Measurements from ENCODE around the gene PDPK1. TPM values are rescaled to one million over a fixed set of nuclear protein-coding genes. Genes with fewer than 3 reads are reported as not detected.
A peak's percentile ranks its signal among the peaks of the same experiment; 100 is the strongest.
"Not testable (repeated sequence)": the region's sequence is repeated elsewhere in the genome, so short reads cannot be mapped to it uniquely, and the experiment has no call there.

The PDPK1 gene
- total RNA-seq, 2 donors from 2014 or later: 52.1 to 67.7 TPM

- no peak overlapping the region for H3K27ac Mint-ChIP-seq
- peaks cover 46% of the 10 kb centered on the region for H3K36me3 Mint-ChIP-seq (ENCODE audit: low read depth)
- H3K9me3 Mint-ChIP-seq: no peaks in the 10 kb centered on the region
- H3K27me3 Mint-ChIP-seq: no peaks in the 10 kb centered on the region
- no peaks in the 10 kb centered on the region for H3K4me1 Mint-ChIP-seq
- no peak for ATAC-seq (replicated peaks)
- no peak overlapping the region for H3K4me3 Mint-ChIP-seq
These were observed 11.7 kb upstream of the PDPK1 start for GRCh38 chr16:2526135-2526534.

DNA sequence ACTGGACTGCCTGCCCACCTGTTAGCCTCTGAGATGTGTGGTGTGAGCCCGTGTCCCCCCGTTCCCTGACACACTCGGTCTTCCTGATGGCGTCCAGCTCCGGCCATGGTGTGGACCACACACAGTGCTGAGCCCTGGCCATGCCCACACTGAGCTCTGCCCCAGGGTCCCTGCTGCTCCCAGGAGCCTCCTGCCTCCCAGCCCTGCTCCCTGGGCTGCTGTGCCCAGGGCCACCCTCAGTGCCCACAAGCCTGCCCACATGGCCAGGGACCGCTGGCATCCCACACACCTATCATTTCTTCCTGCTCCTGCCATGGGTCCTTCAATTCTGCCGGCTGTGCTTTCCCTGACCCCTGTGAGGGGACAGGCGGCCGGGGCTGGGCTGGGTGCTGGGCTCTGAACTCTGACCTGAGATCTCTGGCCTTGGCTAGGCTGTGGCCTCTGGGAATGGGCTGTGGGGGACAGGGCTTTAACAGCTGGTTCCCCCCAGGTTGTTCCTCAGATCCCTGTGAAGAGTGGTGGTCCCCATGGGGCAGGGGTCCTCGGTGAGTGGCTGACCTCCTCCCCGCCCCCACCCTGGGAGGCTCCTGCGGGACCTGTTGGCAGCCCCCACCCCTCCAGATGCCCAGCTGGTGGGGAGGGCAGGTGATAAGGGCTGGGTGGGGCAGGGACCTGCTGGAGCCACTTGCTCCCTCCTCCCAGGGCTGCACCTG lies 10.6 kb upstream of the PDPK1 start:
- Mint-ChIP-seq H3K9me3 (no peaks in the 10 kb centered on the region), H3K27ac (no peak overlapping the region), H3K4me1 (peaks cover under 1% of the 10 kb centered on the region), H3K4me3 (no peak overlapping the region), H3K36me3 (ENCODE audit: low read depth) (peaks cover 40% of the 10 kb centered on the region), H3K27me3 (no peaks in the 10 kb centered on the region)
- ATAC-seq (replicated peaks): no peak

- peaks cover 40% of the 10 kb centered on the region for H3K36me3 Mint-ChIP-seq (ENCODE audit: low read depth)
- ATAC-seq (replicated peaks): no peak
- no peaks in the 10 kb centered on the region for H3K9me3 Mint-ChIP-seq
- no peaks in the 10 kb centered on the region for H3K27me3 Mint-ChIP-seq
- H3K4me3 Mint-ChIP-seq: no peak overlapping the region
- H3K27ac Mint-ChIP-seq: no peak overlapping the region
- H3K4me1 Mint-ChIP-seq: peaks cover 5% of the 10 kb centered on the region
These were observed 10.1 kb upstream of the PDPK1 start for GRCh38 chr16:2527784-2528100.

- H3K4me1 Mint-ChIP-seq: peaks cover 8% of the 10 kb centered on the region
- H3K9me3 Mint-ChIP-seq: no peaks in the 10 kb centered on the region
- no peak overlapping the region for H3K27ac Mint-ChIP-seq
- no peaks in the 10 kb centered on the region for H3K27me3 Mint-ChIP-seq
- no peak for ATAC-seq (replicated peaks)
- no peak overlapping the region for H3K4me3 Mint-ChIP-seq
- peaks cover 33% of the 10 kb centered on the region for H3K36me3 Mint-ChIP-seq (ENCODE audit: low read depth)
These were observed 9.4 kb upstream of the PDPK1 start for GRCh38 chr16:2528161-2529060.

- H3K4me3 Mint-ChIP-seq: no peak overlapping the region
- ATAC-seq (replicated peaks): no peak
- no peaks in the 10 kb centered on the region for H3K9me3 Mint-ChIP-seq
- peaks cover 8% of the 10 kb centered on the region for H3K4me1 Mint-ChIP-seq
- no peak overlapping the region for H3K27ac Mint-ChIP-seq
- H3K27me3 Mint-ChIP-seq: no peaks in the 10 kb centered on the region
- peaks cover 25% of the 10 kb centered on the region for H3K36me3 Mint-ChIP-seq (ENCODE audit: low read depth)
These were observed 8.5 kb upstream of the PDPK1 start for GRCh38 chr16:2529061-2529931.

DNA sequence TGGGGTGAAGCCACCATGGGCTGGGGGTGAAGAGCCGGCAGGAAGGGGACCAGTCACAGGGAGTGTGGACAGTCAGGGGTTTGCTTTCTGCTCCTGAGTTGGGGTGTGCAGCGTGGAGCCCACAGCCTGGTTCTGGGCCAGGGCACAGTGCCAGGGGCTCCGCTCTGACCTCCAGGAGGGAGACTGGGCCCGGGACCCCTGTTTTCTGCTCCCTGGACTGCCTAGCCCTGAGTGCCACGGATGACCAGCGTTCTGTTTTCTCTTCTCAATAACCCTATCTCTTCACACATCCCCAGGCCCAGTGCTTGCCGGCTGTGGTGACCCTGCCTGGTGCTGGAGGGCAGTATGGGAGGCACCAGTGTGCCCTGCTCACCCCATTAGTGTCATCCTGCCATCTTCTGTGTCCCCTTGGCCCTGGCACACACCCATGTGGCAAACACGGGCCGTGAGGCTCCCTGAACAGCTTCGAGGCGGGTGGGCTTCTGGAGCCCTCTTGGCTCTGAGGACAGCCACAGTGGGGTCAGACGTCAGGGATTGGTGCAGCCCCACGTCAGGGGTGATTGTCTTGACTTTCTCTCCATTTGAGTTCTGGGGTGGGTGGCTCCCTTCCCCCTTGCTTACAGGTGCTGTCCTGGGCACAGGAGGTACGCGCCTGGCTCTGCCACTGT lies 7.7 kb upstream of the PDPK1 start:
- H3K27me3 Mint-ChIP-seq: no peaks in the 10 kb centered on the region
- peaks cover 17% of the 10 kb centered on the region for H3K36me3 Mint-ChIP-seq (ENCODE audit: low read depth)
- ATAC-seq (replicated peaks): no peak
- peaks cover 8% of the 10 kb centered on the region for H3K4me1 Mint-ChIP-seq
- H3K4me3 Mint-ChIP-seq: peak overlapping the region; percentile 19
- H3K27ac Mint-ChIP-seq: no peak overlapping the region
- H3K9me3 Mint-ChIP-seq: no peaks in the 10 kb centered on the region

- Mint-ChIP-seq H3K4me3 (peak overlapping the region; percentile 94), H3K27me3 (no peaks in the 10 kb centered on the region)
These were observed 7.0 kb upstream of the PDPK1 start for GRCh38 chr16:2530629-2531318.

DNA sequence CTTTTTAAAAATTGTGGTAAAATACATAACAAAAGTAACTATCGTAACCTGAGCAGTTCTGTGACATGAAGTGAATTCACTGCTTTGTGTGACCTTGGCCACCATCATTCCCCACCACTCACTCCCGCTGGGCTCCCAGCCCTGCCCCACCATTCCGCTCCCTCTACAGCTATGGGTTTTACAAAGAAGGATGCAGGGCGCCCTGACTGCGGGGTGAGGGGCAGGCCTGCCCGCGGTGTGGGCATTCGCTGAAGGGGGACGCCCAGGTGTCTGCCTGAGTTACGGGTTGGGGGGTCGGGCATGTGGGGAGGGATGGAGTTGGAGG lies 6.5 kb upstream of the PDPK1 start, which contains the start of gene CEMP1:
Gene CEMP1, minus strand, starts transcription at position 38 of the 325 bp plus-strand sequence. CDS start 335 bp downstream, outside the sequence.
- H3K4me3 Mint-ChIP-seq: peak within 1 kb of the TSS; percentile 94
- H3K27me3 Mint-ChIP-seq: no peaks in the 10 kb centered on the region
- H3K4me1 Mint-ChIP-seq: peaks cover 8% of the 10 kb centered on the region
- ATAC-seq (replicated peaks): peak; percentile 2
- H3K9me3 Mint-ChIP-seq: no peaks in the 10 kb centered on the region
- H3K27ac Mint-ChIP-seq: peak within 1 kb of the TSS; percentile 95
- H3K36me3 Mint-ChIP-seq (ENCODE audit: low read depth): peaks cover 7% of the 10 kb centered on the region

More at GRCh38 chr16:2530629-2531318, 7.0 kb upstream of the PDPK1 start:
- Mint-ChIP-seq H3K36me3 (ENCODE audit: low read depth) (peaks cover 13% of the 10 kb centered on the region), H3K27ac (peak overlapping the region; percentile 95), H3K4me1 (peaks cover 8% of the 10 kb centered on the region), H3K9me3 (no peaks in the 10 kb centered on the region)
- no peak for ATAC-seq (replicated peaks)

GRCh38 chr16:2531696-2532493 lies 5.9 kb upstream of the PDPK1 start:
- peak; percentile 95 for ATAC-seq (replicated peaks)
- peak overlapping the region; percentile 94 for H3K4me3 Mint-ChIP-seq
- no peaks in the 10 kb centered on the region for H3K27me3 Mint-ChIP-seq
- peak overlapping the region; percentile 95 for H3K27ac Mint-ChIP-seq
- H3K36me3 Mint-ChIP-seq (ENCODE audit: low read depth): peaks cover 5% of the 10 kb centered on the region
- H3K4me1 Mint-ChIP-seq: peaks cover 8% of the 10 kb centered on the region
- no peaks in the 10 kb centered on the region for H3K9me3 Mint-ChIP-seq

DNA sequence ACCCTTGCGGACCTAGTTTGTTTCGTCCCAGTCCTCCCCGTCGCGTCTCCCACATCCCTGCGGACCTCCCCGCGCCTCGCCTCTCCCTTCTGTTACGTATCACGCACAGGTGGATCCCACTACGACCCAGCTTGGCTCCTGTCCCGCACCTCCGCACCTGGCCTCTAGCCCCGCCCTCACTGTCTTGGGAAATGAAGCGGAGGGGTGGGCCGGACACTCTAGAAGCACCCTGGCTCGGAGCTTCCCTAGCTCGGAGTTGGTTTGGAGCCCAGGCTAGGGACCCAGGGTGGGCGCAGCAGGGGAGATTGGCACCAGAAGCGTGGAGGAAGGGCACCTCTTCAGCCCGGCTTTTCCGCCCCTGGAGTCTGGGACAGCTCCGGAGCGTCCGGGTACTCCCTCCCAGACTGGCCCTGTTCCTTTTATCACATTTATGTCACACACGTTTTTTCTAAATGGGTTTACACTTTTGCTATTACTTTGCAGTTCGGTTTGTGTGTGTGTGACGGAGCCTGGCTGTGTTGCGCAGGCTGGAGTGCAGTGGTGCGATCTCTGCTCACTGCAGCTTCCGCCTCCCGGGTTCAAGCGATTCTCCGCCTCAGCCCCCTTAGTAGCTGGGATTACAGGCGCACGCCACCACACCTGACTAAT lies 5.2 kb upstream of the PDPK1 start:
- ATAC-seq (replicated peaks): peak; percentile 25
- peak overlapping the region; percentile 95 for H3K27ac Mint-ChIP-seq
- no peaks in the 10 kb centered on the region for H3K27me3 Mint-ChIP-seq

DNA sequence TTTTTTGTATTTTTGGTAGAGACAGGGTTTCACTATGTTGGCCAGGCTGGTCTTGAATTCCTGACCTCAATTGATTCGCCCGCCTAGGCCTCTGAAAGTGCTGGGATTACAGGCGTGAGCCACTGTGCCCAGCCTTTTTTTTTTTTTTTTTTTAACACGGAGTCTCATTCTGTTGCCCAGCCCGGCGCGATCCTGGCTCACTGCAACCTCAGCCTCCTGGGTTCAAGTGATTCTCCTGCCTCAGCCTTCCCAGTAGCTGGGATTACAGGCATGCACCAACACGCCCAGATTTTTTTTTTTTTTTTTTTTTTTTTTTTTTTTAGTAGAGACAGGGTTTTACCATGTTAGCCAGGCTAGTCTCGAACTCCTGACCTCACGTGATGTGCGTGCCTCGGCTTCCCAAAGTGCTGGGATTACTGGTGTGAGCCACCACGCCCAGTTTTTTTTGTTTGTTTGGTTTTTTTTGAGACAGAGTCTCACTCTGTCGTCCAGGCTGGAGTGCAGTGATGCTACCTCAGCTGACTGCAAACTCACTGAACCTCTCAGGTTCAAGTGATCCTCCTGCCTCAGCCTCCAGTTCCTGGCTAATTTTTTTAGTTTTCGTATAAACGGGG lies 4.6 kb upstream of the PDPK1 start:
- H3K27ac Mint-ChIP-seq: peak overlapping the region; percentile 95
- not testable (repeated sequence) for H3K36me3 Mint-ChIP-seq (ENCODE audit: low read depth); ATAC-seq (replicated peaks)

More for the DNA sequence above, 5.2 kb upstream of the PDPK1 start:
- Mint-ChIP-seq H3K4me1 (peaks cover 8% of the 10 kb centered on the region), H3K36me3 (ENCODE audit: low read depth) (no peaks in the 10 kb centered on the region), H3K4me3 (peak overlapping the region; percentile 94), H3K9me3 (no peaks in the 10 kb centered on the region)

GRCh38 chr16:2533912-2534311 lies 3.9 kb upstream of the PDPK1 start:
- H3K4me1 Mint-ChIP-seq: peaks cover 13% of the 10 kb centered on the region
- ATAC-seq (replicated peaks): no peak
- H3K27ac Mint-ChIP-seq: peak overlapping the region; percentile 69
- no peaks in the 10 kb centered on the region for H3K9me3 Mint-ChIP-seq
- peak overlapping the region; percentile 94 for H3K4me3 Mint-ChIP-seq
- H3K36me3 Mint-ChIP-seq (ENCODE audit: low read depth): peaks cover 5% of the 10 kb centered on the region
- H3K27me3 Mint-ChIP-seq: no peaks in the 10 kb centered on the region

More for the DNA sequence above, 4.6 kb upstream of the PDPK1 start:
- H3K4me1 Mint-ChIP-seq, H3K9me3 Mint-ChIP-seq, H3K27me3 Mint-ChIP-seq: not testable (repeated sequence)
- H3K4me3 Mint-ChIP-seq: peak overlapping the region; percentile 94

All from activated T-helper 17 cell treated with anti-CD3 and anti-CD28 coated beads, Interleukin-2, amount 50 U/mL, for 72 hours (primary cell).